ENCODE results near the gene POU3F1. TPM values are rescaled to one million over a fixed set of nuclear protein-coding genes. Genes with fewer than 3 reads are reported as not detected.

POU3F1 gene
- total RNA-seq (under 1 TPM in 4 of 7 donors, not detected in 3; 0.10 to 0.53 (median 0.33) TPM), polyA plus RNA-seq (under 1 TPM in 1 of 2 donors, not detected in 1; 0.04 TPM)
- long read RNA-seq, donor 1, result 0 reads
- long read RNA-seq, donor 2, partial matches to known transcripts, result 0 of 2 reads
- long read RNA-seq, donor 2, other reads (novel, unspliced or antisense), result 0 of 2 reads
- long read RNA-seq, donor 3, result 0 reads

DNA sequence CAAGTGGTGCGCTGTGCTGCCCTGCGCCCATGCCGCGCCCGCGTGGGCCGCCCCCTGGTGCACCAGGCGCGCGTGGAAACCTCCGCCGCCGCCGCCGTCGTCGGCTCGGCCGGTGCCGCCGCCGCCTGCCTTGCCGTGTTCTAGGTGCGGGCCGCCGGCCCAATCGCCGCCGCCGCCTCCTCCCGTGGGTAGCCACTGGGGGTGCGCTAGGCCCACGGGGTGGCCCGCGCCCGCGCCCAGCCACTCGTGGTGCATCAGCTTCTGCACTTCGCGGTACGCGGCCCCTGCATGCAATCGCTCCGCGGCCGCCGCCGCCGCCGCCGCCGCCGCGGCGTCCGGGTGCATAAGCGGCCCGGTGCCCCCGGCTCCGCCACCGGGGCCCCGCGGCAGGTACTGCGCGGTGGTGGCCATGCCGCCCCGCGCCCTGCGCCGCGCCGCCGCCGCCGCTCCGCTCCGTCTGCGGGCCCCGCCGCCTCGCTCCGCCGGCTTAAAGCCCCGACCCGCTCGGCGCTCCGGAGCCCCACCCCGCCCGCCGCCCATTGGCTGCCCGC is at the start of gene POU3F1:
TSS of gene POU3F1 (minus strand) at position 461 of the 551 bp plus-strand sequence. CDS start at position 411, 50 bp downstream.
- peak in 3 of 5 donors; percentile 40 to 58 (median 52) for DNase-seq
- intact Hi-C loops (cut with DNase I), result no loop called here
- no peaks in the 10 kb centered on the region for H3K36me3 ChIP-seq

DNA sequence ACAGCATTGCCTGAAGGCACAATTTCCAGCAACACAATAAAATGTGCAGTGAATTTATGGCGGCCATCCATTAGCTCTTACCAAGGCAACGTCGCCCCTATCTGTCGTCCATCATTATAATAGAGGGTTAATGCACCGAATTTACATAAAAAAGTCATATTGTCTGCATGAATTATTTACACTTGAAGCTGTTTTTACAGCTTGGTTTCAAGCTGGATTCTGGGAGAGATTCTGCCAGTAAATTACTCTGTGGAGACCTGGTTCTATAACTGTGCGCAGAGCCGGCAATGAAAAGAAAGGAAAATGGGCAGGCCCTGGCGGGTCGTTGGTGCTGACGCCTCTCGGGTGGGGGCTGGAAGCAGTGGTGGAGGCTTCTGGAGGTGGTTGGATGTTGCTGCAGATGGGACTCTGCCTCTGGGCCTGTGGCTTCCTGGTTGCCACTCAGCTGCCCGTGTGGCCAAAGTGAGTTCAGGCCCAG is 48.9 kb upstream of the POU3F1 start:
- no peaks in the 10 kb centered on the region for H3K27me3 ChIP-seq
- no peak for DNase-seq
- intact Hi-C loops (cut with DNase I), result no loop called here
- WGBS, 3 donors, result 67 to 76% (median 74%) methylated on average over 12 of the region's 12 CpGs
- H3K36me3 ChIP-seq, result no peaks in the 10 kb centered on the region
- no peak for TF ChIP-seq EP300 (IDR thresholded peaks at IDR 0.05)
- TF ChIP-seq CTCF (IDR thresholded peaks at IDR 0.05), result no peak
- no peak for TF ChIP-seq POLR2A (IDR thresholded peaks at IDR 0.05)
- H3K9me3 ChIP-seq, result no peaks in the 10 kb centered on the region
- no peak overlapping the region for H3K27ac ChIP-seq
- no peak overlapping the region for H3K4me3 ChIP-seq
- H3K4me1 ChIP-seq (ENCODE audit: insufficient read depth), result no peaks in the 10 kb centered on the region

More for the DNA sequence above, at the start of gene POU3F1:
- Histone ChIP-seq H3K4me3 (peak within 1 kb of the TSS; percentile 52), H3K4me1 (ENCODE audit: insufficient read depth) (peaks cover 12% of the 10 kb centered on the region), H3K9me3 (no peaks in the 10 kb centered on the region), H3K27ac (peak within 1 kb of the TSS; percentile 55 to 60), H3K27me3 (peaks cover 4% of the 10 kb centered on the region)
- TF ChIP-seq POLR2A (IDR thresholded peaks at IDR 0.05), result no peak
- no peak for TF ChIP-seq EP300 (IDR thresholded peaks at IDR 0.05)
- TF ChIP-seq CTCF (IDR thresholded peaks at IDR 0.05), result no peak
- WGBS, 3 donors, result 0 to 1% (median 0%) methylated on average over 19 to 88 of the region's 92 CpGs

DNA sequence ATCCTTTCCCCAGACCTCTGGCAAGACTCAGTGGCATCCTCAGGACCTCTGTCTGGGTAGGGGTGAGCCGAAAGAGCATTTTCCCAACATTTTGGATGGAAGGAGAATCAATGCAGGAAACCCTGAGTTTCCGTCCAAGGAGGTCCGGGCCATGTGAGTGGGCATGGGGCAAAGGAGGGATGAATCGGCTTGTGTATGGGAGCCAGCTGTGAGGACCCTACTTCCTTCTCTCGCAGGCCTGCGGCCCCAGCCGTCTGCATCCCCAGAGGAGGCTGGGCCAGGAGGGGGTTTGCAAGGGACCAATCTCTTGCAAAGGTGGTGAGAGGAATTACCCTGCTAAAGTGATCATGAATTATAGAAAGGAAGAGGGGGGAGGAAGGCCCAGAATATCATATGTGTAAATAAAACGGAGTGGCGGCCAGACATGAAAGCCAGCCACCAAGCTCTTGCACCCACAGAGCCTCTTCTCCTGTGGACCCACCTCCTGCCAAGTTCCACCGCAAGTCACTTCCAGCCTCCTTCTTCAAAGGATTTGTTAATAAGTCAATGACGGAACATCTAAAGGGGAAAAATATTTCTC is 48.2 kb upstream of the POU3F1 start:
- 60 to 71% (median 67%) methylated on average over 11 of the region's 11 CpGs for WGBS, 3 donors
- H3K27ac ChIP-seq, result no peak overlapping the region
- TF ChIP-seq POLR2A (IDR thresholded peaks at IDR 0.05) (no peak), CTCF (IDR thresholded peaks at IDR 0.05) (no peak), EP300 (IDR thresholded peaks at IDR 0.05) (no peak)
- no peaks in the 10 kb centered on the region for H3K36me3 ChIP-seq
- no peak for DNase-seq
- no peaks in the 10 kb centered on the region for H3K27me3 ChIP-seq
- no peaks in the 10 kb centered on the region for H3K9me3 ChIP-seq
- intact Hi-C loops (cut with DNase I), result no loop called here
- H3K4me1 ChIP-seq (ENCODE audit: insufficient read depth), result no peaks in the 10 kb centered on the region
- no peak overlapping the region for H3K4me3 ChIP-seq

DNA sequence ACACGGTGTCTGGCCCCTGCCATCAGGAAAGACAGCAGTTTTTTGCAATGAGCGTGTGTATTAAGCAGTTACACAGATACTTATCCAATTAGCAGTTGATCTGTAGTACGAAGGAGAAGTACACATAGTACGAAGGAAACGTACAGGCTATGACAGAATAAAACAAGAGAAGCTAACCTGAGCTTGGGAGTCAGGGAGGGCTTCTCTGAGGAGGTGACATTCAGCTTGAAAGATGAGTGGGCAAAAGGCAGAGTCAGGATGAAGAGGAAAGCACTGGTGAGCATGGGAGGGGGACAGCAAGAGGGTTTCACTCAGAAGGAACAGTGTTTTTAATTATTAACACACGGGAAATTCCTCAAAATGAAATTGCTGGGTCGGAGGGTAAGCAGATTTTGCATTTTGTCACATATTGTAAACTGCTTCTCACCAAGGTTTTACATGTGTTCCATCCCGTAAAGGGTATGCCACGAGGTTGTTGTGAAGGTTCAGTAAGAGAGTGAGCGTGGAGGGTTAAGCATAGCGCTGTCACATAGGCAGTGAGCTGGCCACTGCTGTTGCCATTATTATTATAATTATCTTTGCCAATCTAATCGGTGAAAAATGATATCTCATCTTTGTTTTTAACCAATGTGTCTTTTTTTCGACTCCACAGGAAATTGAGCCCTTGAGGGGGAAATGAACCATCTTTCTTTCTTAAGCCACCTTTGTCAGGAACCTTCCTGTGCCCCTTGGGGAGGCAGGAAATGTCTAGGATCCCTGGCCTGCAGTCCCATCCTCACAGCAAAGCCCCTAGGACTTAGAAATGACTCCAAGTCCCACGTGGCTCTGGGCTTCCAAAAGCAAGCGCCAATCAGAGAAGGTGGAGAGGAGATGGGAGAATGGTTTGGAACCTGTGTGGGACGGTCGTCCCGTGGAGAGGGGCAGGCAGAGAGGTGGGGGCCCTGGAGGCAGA is 47.3 kb upstream of the POU3F1 start:
- Histone ChIP-seq H3K4me1 (ENCODE audit: insufficient read depth) (no peaks in the 10 kb centered on the region), H3K27ac (no peak overlapping the region), H3K27me3 (no peaks in the 10 kb centered on the region), H3K36me3 (no peaks in the 10 kb centered on the region), H3K4me3 (no peak overlapping the region), H3K9me3 (no peaks in the 10 kb centered on the region)
- intact Hi-C loops (cut with DNase I), result no loop called here
- no peak for TF ChIP-seq EP300 (IDR thresholded peaks at IDR 0.05)
- WGBS, 3 donors, result 62 to 70% (median 67%) methylated on average over 18 of the region's 18 CpGs
- DNase-seq, result no peak

All from ovary (tissue), 10 donors.